Keratinocyte (primary cell): ENCODE data around the gene ITGB4.

Experiments
- EZH2 ChIP-seq: IDR thresholded peaks from one replicate; pipeline ENCODE4 v1.6.1; 2012; ENCODE audit warnings: inconsistent platforms, mild to moderate bottlenecking, low read length, moderate library complexity
- TF ChIP-seq, protein P1 (sequence below), 3 experiments: IDR thresholded peaks in 1 of 3; conservative IDR thresholded peaks in 1 of 3; optimal IDR thresholded peaks in 1 of 3; 2 replicates in 2 of 3; 3 replicates in 1 of 3; pipeline versions ENCODE3 to v1.5.1; 2011; ENCODE audit warnings: low read length in 3 of 3, mild to moderate bottlenecking in 3 of 3, moderate library complexity in 2 of 3, control low read depth in 1 of 3, inconsistent platforms in 1 of 3; ENCODE audit not compliant: insufficient read depth in 2 of 3; ENCODE audit errors: extremely low read depth in 1 of 3

DNA sequence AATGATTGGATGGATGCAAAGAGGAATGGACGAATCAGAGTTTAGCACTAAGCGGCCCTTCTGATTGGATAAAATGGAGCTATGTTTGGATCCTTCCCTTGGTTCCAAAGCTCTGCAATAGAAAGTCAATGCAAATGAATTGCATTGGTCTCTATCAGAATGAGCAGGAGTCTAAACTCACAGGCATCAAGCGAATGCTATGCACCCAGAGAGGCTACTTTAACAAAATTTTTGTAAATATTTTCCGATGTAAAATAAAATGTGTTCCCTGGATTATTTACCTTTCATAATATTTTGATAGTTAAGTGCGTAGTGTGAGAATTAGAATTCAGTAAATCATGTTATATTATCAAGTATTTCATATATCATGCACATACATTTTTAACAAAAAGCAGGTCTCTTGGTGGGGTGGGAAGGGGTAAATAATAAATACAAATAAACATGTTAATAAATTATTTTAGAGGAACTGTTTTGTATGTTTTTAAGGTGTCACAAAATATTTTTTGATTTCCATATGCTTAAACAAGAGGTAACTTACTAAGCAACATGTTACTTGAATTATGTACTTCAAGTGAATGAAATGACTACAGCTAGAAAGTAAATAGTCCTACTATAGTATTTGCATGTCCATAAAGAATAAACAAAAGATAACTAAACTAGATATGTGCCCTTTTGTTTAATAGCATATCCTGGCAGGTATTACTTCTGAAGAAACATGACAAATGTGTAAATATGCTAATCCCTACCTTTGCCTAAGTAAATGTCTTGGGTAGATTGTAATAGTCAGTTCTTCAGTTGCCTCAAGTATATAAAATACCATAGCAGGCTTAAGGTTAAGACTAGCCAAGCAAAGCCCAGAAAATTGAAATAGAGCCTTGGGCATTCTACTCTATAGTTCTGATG lies 59.0 kb downstream of the ITGB4 start:
- TF ChIP-seq, protein P1, sequence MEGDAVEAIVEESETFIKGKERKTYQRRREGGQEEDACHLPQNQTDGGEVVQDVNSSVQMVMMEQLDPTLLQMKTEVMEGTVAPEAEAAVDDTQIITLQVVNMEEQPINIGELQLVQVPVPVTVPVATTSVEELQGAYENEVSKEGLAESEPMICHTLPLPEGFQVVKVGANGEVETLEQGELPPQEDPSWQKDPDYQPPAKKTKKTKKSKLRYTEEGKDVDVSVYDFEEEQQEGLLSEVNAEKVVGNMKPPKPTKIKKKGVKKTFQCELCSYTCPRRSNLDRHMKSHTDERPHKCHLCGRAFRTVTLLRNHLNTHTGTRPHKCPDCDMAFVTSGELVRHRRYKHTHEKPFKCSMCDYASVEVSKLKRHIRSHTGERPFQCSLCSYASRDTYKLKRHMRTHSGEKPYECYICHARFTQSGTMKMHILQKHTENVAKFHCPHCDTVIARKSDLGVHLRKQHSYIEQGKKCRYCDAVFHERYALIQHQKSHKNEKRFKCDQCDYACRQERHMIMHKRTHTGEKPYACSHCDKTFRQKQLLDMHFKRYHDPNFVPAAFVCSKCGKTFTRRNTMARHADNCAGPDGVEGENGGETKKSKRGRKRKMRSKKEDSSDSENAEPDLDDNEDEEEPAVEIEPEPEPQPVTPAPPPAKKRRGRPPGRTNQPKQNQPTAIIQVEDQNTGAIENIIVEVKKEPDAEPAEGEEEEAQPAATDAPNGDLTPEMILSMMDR (optimal IDR thresholded peaks at IDR 0.05 in 1 of 3, IDR thresholded peaks at IDR 0.05 in 1 of 3, conservative IDR thresholded peaks at IDR 0.05 in 1 of 3; ENCODE audit: extremely low read depth in 1 of 3, insufficient read depth in 2 of 3, low read length in 3 of 3): no peak
- TF ChIP-seq EZH2: no peak
